SU-DHL-6 (cell line): ENCODE data around the gene SEM1.

Experiments used
- CTCF ChIP-seq: fragments of 200-600 bp; sonication (generic); IDR thresholded peaks from one replicate; pipeline ENCODE4 v1.5.1; 2017; ENCODE audit warnings: antibody characterized with exemption, mild to moderate bottlenecking, low read length, moderate library complexity; ENCODE audit not compliant: insufficient read depth, poor library complexity, severe bottlenecking
- EZH2phosphoT487 ChIP-seq: fragments of 200-600 bp; sonication (generic), shearing (Covaris generic); conservative IDR thresholded peaks from 2 replicates; pipeline ENCODE4 v1.6.1; 2018; ENCODE audit warnings: mild to moderate bottlenecking, antibody characterized with exemption, low read length, moderate library complexity, mixed read lengths

GRCh38 chr7:96664793-96665192 is 44.9 kb downstream of the SEM1 start:
- TF ChIP-seq CTCF (no peak), EZH2phosphoT487 (no peak)
